GM13977 (cell line): Measurements from ENCODE around the gene AHR.

Experiments used
- DNase-seq: peaks from one replicate; pipeline ENCODE4 v3.0.0; 2012; ENCODE audit warnings: low spot score
- in situ Hi-C: fragments of 300-500 bp; cut with MboI; formaldehyde crosslinking; loops from one replicate; pipeline ENCODE4 v1.12.0; 2022; ENCODE audit warnings: low sequenced_read_pairs, low pct_unique_long_range_greater_than_20kb, mixed read lengths, inconsistent platforms; ENCODE audit not compliant: unreplicated experiment
- TF ChIP-seq, protein P1 (sequence below): IDR thresholded peaks from 2 replicates; pipeline ENCODE4 v1.5.1; 2012; ENCODE audit warnings: mild to moderate bottlenecking, control low read depth; ENCODE audit not compliant: insufficient read depth; ENCODE audit errors: extremely low read depth, missing control alignments

AHR gene

DNA sequence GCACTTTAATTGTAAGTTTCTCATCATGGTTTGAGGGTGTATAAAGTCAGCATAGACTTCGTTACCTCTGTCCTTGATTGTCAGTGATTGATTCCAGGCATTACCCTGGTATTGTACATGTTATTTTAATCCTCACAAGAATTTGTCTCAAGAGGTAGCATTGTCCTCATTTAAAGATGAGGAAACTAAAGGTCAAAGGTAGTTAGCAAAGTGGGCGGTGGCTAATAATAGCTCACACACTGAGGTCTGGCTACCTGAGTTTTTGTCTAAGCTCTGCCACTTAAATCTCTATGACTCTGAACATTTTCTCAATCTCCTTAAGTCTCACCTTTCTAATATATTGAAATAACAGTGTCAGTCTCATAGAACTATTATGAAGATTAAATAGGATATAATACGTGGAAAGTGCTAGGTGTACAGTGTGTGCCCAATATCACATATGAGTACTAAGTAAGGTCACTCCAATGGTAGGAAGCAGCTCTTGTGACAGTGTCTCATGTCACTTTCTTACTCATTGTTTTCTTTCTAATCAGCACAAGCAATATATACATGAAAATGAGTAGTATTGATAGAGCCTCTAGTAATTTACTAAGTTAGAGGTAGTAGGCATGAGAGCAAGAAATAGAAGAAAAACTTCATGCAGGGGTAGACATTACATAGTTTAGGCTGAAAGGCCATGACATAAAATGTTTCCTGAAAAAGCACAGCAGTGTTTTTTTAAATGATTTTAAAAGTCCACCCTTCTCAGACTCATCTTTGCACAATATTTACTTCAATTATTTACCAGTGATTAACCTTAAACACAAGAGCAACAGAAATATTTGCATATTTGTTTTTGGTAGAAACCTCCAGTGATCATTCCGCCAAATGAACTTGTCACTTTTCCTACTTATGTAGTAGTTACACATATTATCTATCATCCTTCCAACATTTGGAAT, 21.0 kb downstream of the AHR start:
- TF ChIP-seq, protein P1, sequence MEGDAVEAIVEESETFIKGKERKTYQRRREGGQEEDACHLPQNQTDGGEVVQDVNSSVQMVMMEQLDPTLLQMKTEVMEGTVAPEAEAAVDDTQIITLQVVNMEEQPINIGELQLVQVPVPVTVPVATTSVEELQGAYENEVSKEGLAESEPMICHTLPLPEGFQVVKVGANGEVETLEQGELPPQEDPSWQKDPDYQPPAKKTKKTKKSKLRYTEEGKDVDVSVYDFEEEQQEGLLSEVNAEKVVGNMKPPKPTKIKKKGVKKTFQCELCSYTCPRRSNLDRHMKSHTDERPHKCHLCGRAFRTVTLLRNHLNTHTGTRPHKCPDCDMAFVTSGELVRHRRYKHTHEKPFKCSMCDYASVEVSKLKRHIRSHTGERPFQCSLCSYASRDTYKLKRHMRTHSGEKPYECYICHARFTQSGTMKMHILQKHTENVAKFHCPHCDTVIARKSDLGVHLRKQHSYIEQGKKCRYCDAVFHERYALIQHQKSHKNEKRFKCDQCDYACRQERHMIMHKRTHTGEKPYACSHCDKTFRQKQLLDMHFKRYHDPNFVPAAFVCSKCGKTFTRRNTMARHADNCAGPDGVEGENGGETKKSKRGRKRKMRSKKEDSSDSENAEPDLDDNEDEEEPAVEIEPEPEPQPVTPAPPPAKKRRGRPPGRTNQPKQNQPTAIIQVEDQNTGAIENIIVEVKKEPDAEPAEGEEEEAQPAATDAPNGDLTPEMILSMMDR, result no peak
- in situ Hi-C loops, result loop anchor here (25.0 kb wide), 1 partner anchor 218 kb away; no protein-coding TSS in a partner anchor
- DNase-seq, result no peak

GRCh38 chr7:17320102-17320497, 21.6 kb downstream of the AHR start:
- in situ Hi-C loops, result loop anchor here (25.0 kb wide), 1 partner anchor 217 kb away; no protein-coding TSS in a partner anchor
- TF ChIP-seq, protein P1, result no peak
- no peak for DNase-seq

DNA sequence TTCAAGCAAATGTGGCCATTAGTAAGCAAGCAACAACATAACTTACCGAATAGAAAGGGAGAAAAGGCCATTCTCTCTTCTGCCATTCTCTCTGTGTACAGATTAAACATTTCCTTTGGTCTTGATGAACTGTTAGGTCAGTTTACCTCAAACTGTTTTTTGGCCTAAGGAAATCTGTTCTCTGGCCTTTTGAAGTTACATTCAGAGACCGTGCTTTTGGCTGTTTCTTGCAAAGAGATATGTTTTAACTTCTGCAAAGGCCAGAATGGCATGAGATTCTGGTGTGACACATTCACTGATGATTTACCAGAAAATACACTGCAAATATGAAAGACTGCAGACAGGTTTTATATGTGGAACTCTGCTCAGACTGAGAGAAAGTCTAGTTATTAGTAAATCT, 22.2 kb downstream of the AHR start:
- in situ Hi-C loops, result loop anchor here (25.0 kb wide), 1 partner anchor 217 kb away; no protein-coding TSS in a partner anchor
- TF ChIP-seq, protein P1, result no peak
- DNase-seq, result no peak

- in situ Hi-C loops, result no loop called here
- DNase-seq, result no peak
- TF ChIP-seq, protein P1, result no peak
These were observed 26.9 kb downstream of the AHR start for GRCh38 chr7:17325364-17325763.

DNA sequence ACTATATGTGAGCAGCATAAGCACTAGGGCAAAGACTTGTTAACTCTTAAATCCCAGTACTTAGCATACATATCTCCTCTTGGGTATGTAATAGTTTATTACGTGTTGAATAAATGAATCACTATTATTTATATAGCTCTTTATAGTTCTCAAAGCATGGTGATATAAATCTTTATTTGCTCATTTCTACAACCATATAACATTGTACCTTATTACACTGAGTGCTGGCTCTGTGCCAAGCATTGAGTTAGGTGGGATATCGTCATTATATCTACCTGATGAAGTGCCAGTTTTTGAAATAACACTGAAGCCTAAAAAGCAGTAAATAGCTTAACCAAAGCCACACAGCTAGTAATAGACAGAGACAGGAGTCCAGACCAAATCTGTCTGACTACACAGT, 27.9 kb downstream of the AHR start:
- TF ChIP-seq, protein P1, result no peak
- no peak for DNase-seq
- in situ Hi-C loops, result no loop called here

- in situ Hi-C loops, result no loop called here
- DNase-seq, result no peak
- TF ChIP-seq, protein P1, result no peak
These were observed 30.2 kb downstream of the AHR start for GRCh38 chr7:17328641-17329040.
